ENCODE results near the gene MEIKIN.

Gene MEIKIN, protein sequence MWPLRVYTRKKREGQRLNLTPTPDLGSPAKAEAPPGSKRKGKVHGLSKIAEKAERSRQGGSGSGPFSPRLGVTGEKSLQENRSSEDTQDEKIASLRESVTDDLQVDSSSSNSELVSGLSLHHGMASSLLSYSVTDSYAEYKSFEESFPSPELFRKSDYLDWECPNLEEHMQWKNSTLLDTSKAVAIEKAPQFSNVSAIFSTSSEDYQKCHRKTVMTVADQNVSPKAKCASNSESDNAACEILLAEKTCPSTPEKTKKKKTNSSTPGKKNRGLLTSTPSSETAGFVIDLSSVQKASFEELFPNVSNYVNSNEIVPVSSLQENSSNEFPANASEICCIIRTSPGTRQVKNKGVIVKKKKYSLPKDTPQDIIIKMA

GRCh38 chr5:131945551-131946168 lies at the start of gene MEIKIN:
MEIKIN (minus strand) TSS chr5:131945663; CDS start chr5:131945505, 158 bp downstream.
- Mint-ChIP-seq H3K27me3 (ENCODE audit: low read depth) (peaks cover 5% of the 10 kb centered on the region), H3K36me3 (ENCODE audit: low read depth) (no peaks in the 10 kb centered on the region), H3K4me3 (no peak within 1 kb of the TSS), H3K4me1 (no peaks in the 10 kb centered on the region), H3K27ac (no peak within 1 kb of the TSS), H3K9me3 (no peaks in the 10 kb centered on the region)
- TF ChIP-seq CTCF (IDR thresholded peaks at IDR 0.05; ENCODE audit: unreplicated experiment in 3 of 3): no peak

DNA sequence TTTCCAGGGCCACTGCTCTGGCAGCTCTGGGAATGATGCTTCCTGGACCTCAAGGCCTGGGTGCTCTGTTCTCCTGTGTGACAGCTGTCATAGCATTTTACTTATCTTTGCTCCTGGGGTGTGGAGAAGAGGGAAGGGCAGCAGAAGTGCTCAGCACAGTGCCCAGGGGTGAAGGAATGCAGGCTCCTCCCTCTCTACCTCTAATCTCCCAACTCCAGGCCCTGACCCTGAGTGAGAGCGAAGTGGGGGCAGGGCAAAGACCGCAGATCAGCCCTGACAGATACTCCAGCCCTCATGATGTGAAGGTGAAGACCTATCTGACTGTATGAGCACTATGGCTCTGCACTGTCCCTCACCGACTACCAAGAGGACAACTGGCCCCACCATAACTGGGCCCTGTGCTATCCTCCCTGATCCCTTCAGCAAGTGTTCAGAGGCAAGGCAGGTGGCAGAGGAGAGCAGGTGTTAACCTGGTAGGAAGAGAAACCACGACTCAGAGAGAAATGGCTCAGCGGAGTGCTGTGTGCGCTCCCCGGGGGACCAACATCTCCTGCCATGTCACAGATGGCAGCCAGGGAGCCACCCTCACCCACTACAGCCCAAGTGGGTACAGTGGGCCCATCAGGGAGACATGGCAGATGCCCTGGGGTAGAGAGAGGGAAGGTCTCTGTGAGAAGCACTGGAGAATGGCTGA lies 49.2 kb upstream of the MEIKIN start:
- H3K4me1 Mint-ChIP-seq: no peaks in the 10 kb centered on the region
- no peak overlapping the region for H3K4me3 Mint-ChIP-seq
- H3K27me3 Mint-ChIP-seq (ENCODE audit: low read depth): peaks cover 11% of the 10 kb centered on the region
- no peak for TF ChIP-seq CTCF (IDR thresholded peaks at IDR 0.05; ENCODE audit: unreplicated experiment in 3 of 3)
- H3K27ac Mint-ChIP-seq: no peak overlapping the region
- no peaks in the 10 kb centered on the region for H3K36me3 Mint-ChIP-seq (ENCODE audit: low read depth)
- no peaks in the 10 kb centered on the region for H3K9me3 Mint-ChIP-seq

- Mint-ChIP-seq H3K36me3 (ENCODE audit: low read depth) (no peaks in the 10 kb centered on the region), H3K27me3 (ENCODE audit: low read depth) (peaks cover 11% of the 10 kb centered on the region), H3K4me3 (no peak overlapping the region), H3K9me3 (no peaks in the 10 kb centered on the region), H3K4me1 (no peaks in the 10 kb centered on the region), H3K27ac (no peak overlapping the region)
- no peak for TF ChIP-seq CTCF (IDR thresholded peaks at IDR 0.05; ENCODE audit: unreplicated experiment in 3 of 3)
These were observed 48.6 kb upstream of the MEIKIN start for GRCh38 chr5:131994090-131994489.

GRCh38 chr5:131993676-131994075 lies 48.2 kb upstream of the MEIKIN start:
- Mint-ChIP-seq H3K9me3 (no peaks in the 10 kb centered on the region), H3K4me3 (no peak overlapping the region)

GRCh38 chr5:131992370-131992769 lies 46.9 kb upstream of the MEIKIN start:
- no peak for TF ChIP-seq CTCF (IDR thresholded peaks at IDR 0.05; ENCODE audit: unreplicated experiment in 3 of 3)
- no peak overlapping the region for H3K27ac Mint-ChIP-seq
- H3K4me1 Mint-ChIP-seq: no peaks in the 10 kb centered on the region
- H3K9me3 Mint-ChIP-seq: no peaks in the 10 kb centered on the region
- H3K4me3 Mint-ChIP-seq: no peak overlapping the region
- peaks cover 8% of the 10 kb centered on the region for H3K27me3 Mint-ChIP-seq (ENCODE audit: low read depth)
- H3K36me3 Mint-ChIP-seq (ENCODE audit: low read depth): no peaks in the 10 kb centered on the region

More at GRCh38 chr5:131993676-131994075, 48.2 kb upstream of the MEIKIN start:
- no peaks in the 10 kb centered on the region for H3K36me3 Mint-ChIP-seq (ENCODE audit: low read depth)
- no peak for TF ChIP-seq CTCF (IDR thresholded peaks at IDR 0.05; ENCODE audit: unreplicated experiment in 3 of 3)
- H3K27me3 Mint-ChIP-seq (ENCODE audit: low read depth): peaks cover 10% of the 10 kb centered on the region
- H3K27ac Mint-ChIP-seq: no peak overlapping the region
- no peaks in the 10 kb centered on the region for H3K4me1 Mint-ChIP-seq

All from nephron (organoid).